ENCODE measurements around the gene TBC1D10A. TPM values are rescaled to one million over a fixed set of nuclear protein-coding genes. Genes with fewer than 3 reads are reported as not detected.

Gene TBC1D10A
- total and polyA plus RNA-seq, 4 donors: 16.7 to 45.5 (median 27.5) TPM

DNA sequence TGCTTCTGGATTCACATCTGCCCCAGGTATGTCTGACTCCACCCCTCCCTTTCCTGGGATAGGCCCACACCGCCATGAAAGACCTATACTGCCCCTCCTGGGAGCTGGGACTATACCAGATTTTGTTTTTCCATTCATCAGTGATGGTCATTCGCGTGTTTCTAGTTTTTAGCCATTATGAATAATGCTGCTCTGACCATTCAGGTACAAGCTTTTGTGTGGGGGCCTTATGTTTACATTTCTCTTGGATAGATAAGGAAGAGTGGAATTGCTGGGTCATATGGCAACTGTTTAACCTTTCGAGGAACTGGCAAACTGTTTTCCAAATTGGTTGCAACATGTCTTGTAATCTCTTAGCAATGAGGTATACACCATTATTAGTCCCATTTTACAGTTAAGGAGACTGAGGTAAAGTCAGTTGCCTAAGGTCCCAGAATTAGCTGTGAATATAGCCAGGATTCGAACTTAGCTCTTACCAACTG is 1.2 kb upstream of the TBC1D10A start:
- Histone ChIP-seq H3K27ac (ENCODE audit: low read depth in 1 of 2, low read length in 2 of 2) (no peak overlapping the region), H3K4me3 (ENCODE audit: low read length in 2 of 2) (no peak overlapping the region), H3K9me3 (ENCODE audit: control insufficient read depth, low read length) (no peaks in the 10 kb centered on the region), H3K36me3 (ENCODE audit: control insufficient read depth in 1 of 2, insufficient read depth in 2 of 2, low read length in 1 of 2) (no peaks in the 10 kb centered on the region), H3K27me3 (ENCODE audit: control insufficient read depth in 1 of 2, insufficient read depth in 2 of 2, low read length in 1 of 2) (no peaks in the 10 kb centered on the region), H3K4me1 (ENCODE audit: control insufficient read depth in 1 of 2, insufficient read depth in 2 of 2, low read length in 2 of 2) (no peaks in the 10 kb centered on the region)
- DNase-seq (no peak), ATAC-seq (ENCODE audit: low FRiP score) (no peak)
- 85% methylated on average over 5 of the region's 5 CpGs for WGBS, 2 donors
- intact Hi-C loops (cut with DNase I): loop anchor here (2.0 to 5.0 kb wide), 2 partner anchors 29 to 41 kb away; partner anchors contain the start of genes CASTOR1 (in 1 of the 2), CCDC157 (in 1 of the 2) and SF3A1 (in 1 of the 2)

DNA sequence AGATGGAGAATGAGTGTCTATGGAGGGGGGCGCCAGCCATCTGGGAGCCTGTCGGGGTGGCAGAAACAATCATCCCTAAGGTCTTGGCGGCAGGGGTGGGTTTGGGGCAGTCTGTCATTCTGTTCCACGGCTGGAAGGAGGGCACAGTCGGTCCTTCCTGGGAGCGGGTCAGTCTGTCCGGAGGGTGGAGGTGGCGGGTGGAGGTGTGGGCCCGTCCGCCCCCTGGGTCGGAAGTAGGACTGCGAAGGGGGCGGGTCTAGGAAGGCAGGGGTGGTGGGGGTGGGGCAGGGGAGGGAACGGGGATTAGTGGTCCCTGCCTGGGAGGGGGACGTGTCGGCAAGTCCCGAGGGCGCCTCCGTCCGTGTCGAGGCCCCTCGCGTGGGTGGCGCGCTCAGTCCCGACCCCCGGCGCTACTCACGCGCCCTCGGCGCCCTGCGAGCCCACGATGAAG is 461 bp downstream of the TBC1D10A start:
- intact Hi-C loops (cut with DNase I): loop anchor here (1.0 to 5.0 kb wide), 3 partner anchors 31 to 39 kb away; partner anchors contain the start of genes CASTOR1 (in 2 of the 2), CCDC157 (in 1 of the 2) and SF3A1 (in 1 of the 2)
- WGBS, 2 donors: 0% methylated on average over 26 to 34 of the region's 34 CpGs
- no peaks in the 10 kb centered on the region for H3K36me3 ChIP-seq (ENCODE audit: control insufficient read depth in 1 of 2, insufficient read depth in 2 of 2, low read length in 1 of 2)
- peaks cover 0 to 2% of the 10 kb centered on the region in 2 donors for H3K4me1 ChIP-seq (ENCODE audit: control insufficient read depth in 1 of 2, insufficient read depth in 2 of 2, low read length in 2 of 2)
- peak overlapping the region; percentile 33 to 91 for H3K27ac ChIP-seq (ENCODE audit: low read depth in 1 of 2, low read length in 2 of 2)
- H3K4me3 ChIP-seq (ENCODE audit: low read length in 2 of 2): peak overlapping the region; percentile 69 to 96
- ATAC-seq (ENCODE audit: low FRiP score): peak; percentile 71
- H3K9me3 ChIP-seq (ENCODE audit: control insufficient read depth, low read length): no peaks in the 10 kb centered on the region
- DNase-seq: peak in 1 of 2 donors; percentile 64
- no peaks in the 10 kb centered on the region for H3K27me3 ChIP-seq (ENCODE audit: control insufficient read depth in 1 of 2, insufficient read depth in 2 of 2, low read length in 1 of 2)

DNA sequence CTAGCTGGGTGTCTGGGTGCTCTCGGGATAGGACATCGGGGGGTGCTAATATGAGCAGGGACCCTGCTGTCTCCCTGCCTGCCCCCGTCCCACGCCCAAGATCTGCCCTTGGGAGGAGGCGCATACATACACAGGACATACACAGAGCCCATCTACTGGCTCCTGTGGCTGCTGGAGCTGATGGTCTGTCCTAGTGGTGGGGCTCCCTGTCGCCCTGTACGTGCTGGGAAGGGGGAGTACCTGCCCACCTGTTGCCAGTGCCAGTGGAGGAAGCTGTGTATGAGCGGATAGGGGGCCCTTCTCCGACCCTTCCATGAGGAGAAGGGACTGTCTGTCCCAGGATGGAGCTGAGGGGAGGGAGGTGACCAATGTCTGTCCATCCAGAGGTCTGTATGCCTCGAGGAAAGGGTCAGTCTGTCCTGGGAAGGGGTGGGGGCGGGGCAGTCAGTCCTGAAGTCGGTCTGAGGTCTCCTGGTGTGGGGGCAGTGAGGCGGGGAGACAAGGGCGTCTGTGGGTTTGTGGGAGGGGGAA is 952 bp downstream of the TBC1D10A start:
- Histone ChIP-seq H3K4me3 (ENCODE audit: low read length in 2 of 2) (peak overlapping the region; percentile 69 to 96), H3K27me3 (ENCODE audit: control insufficient read depth in 1 of 2, insufficient read depth in 2 of 2, low read length in 1 of 2) (no peaks in the 10 kb centered on the region), H3K4me1 (ENCODE audit: control insufficient read depth in 1 of 2, insufficient read depth in 2 of 2, low read length in 2 of 2) (peaks cover 0 to 2% of the 10 kb centered on the region in 2 donors), H3K36me3 (ENCODE audit: control insufficient read depth in 1 of 2, insufficient read depth in 2 of 2, low read length in 1 of 2) (no peaks in the 10 kb centered on the region), H3K27ac (ENCODE audit: low read depth in 1 of 2, low read length in 2 of 2) (peak overlapping the region in 1 of 2 donors; percentile 46), H3K9me3 (ENCODE audit: control insufficient read depth, low read length) (no peaks in the 10 kb centered on the region)
- intact Hi-C loops (cut with DNase I): loop anchor here (1.0 to 5.0 kb wide), 4 partner anchors 21 to 38 kb away; partner anchors contain the start of genes CASTOR1 (in 2 of the 2), CCDC157 (in 1 of the 2) and SF3A1 (in 1 of the 2)
- 20 to 22% methylated on average over 14 of the region's 14 CpGs for WGBS, 2 donors
- ATAC-seq (ENCODE audit: low FRiP score) (no peak), DNase-seq (peak in 1 of 2 donors; percentile 64)

DNA sequence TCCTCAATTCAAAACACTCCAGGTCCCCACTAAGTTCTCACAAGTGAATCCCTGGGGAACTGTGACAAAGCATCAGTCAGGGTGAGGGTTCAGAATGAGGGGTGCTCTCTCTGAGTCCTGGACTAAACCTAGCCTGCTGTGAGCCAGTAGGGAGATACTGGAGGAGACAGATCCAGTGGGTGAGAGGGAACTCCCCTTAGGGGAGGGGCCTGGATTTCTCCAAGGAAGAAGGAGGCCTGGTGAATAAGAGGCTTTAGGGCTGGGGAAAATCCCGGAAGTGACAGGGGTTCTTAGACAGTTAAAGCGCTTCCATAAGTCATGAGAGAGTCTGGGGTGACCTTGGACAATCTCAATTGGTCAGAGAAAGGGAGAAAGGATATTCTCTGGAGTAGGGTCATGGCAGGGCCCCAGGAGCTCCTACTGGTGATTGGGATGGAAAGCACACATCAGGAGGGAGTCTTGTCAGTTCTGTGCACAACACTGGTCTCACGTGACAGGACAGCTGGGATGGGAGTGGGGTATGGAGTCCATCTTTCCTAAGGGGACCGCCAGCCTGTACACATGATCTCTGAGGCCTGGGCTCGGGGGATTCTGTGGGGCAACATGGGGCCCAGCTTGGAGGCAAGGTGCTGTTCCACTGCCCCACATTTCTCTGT is 1.5 kb downstream of the TBC1D10A start:
- Histone ChIP-seq H3K4me3 (ENCODE audit: low read length in 2 of 2) (peak overlapping the region; percentile 69 to 96), H3K27me3 (ENCODE audit: control insufficient read depth in 1 of 2, insufficient read depth in 2 of 2, low read length in 1 of 2) (no peaks in the 10 kb centered on the region), H3K9me3 (ENCODE audit: control insufficient read depth, low read length) (no peaks in the 10 kb centered on the region), H3K4me1 (ENCODE audit: control insufficient read depth in 1 of 2, insufficient read depth in 2 of 2, low read length in 2 of 2) (peaks cover 0 to 2% of the 10 kb centered on the region in 2 donors), H3K36me3 (ENCODE audit: control insufficient read depth in 1 of 2, insufficient read depth in 2 of 2, low read length in 1 of 2) (no peaks in the 10 kb centered on the region), H3K27ac (ENCODE audit: low read depth in 1 of 2, low read length in 2 of 2) (peak overlapping the region in 1 of 2 donors; percentile 46)
- DNase-seq (peak; percentile 61 to 65), ATAC-seq (ENCODE audit: low FRiP score) (peak; percentile 60)
- intact Hi-C loops (cut with DNase I): loop anchor here (2.0 to 5.0 kb wide), 2 partner anchors 20 to 38 kb away; partner anchors contain the start of gene CASTOR1 (in 1 of the 2)
- 14 to 22% methylated on average over 5 of the region's 5 CpGs for WGBS, 2 donors

DNA sequence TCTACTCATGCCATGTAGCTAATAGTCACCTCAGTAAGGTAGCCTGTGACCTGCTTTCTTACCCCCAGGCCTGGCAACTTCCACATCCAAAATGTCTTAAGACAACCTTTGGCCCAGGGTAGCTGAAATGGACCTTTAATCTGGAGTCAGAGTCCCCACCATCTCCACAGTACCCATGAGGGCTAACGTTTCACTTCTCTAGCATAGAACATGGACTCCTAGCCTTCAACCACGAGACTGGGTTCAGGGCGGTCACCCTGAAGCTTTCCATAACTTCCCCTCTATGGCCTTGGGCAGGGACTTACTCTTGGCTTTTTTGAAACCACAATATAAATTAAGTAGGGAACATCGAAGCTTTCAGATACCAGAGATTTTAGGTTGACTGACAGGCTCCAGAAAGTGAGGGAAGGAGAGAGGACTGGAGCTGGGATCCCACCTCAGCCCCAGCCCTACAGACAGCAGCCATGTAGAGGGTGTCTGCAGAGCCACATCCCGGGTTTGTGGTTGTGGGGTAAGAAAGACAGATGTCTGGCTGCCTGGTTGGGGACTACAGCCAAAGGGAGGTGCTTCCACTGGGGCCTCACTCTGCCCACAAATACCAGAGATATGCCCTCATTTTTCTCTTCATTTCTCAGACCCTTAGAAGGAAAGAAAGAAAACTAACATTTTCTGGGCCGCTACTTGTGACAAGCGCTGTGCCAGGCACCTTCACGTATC is 2.6 kb downstream of the TBC1D10A start:
- WGBS, 2 donors: 3 to 7% methylated on average over 8 of the region's 8 CpGs
- DNase-seq (peak in 1 of 2 donors; percentile 68), ATAC-seq (ENCODE audit: low FRiP score) (peak; percentile 27)
- H3K4me1 ChIP-seq (ENCODE audit: control insufficient read depth in 1 of 2, insufficient read depth in 2 of 2, low read length in 2 of 2): peaks cover 0 to 2% of the 10 kb centered on the region in 2 donors
- H3K9me3 ChIP-seq (ENCODE audit: control insufficient read depth, low read length): no peaks in the 10 kb centered on the region
- no peak overlapping the region for H3K4me3 ChIP-seq (ENCODE audit: low read length in 2 of 2)
- H3K27ac ChIP-seq (ENCODE audit: low read depth in 1 of 2, low read length in 2 of 2): peak overlapping the region in 1 of 2 donors; percentile 53
- H3K36me3 ChIP-seq (ENCODE audit: control insufficient read depth in 1 of 2, insufficient read depth in 2 of 2, low read length in 1 of 2): no peaks in the 10 kb centered on the region
- intact Hi-C loops (cut with DNase I): loop anchor here in 1 of 2 donors (2.0 kb wide), 1 partner anchor 19 kb away; no protein-coding TSS in a partner anchor
- H3K27me3 ChIP-seq (ENCODE audit: control insufficient read depth in 1 of 2, insufficient read depth in 2 of 2, low read length in 1 of 2): no peaks in the 10 kb centered on the region

DNA sequence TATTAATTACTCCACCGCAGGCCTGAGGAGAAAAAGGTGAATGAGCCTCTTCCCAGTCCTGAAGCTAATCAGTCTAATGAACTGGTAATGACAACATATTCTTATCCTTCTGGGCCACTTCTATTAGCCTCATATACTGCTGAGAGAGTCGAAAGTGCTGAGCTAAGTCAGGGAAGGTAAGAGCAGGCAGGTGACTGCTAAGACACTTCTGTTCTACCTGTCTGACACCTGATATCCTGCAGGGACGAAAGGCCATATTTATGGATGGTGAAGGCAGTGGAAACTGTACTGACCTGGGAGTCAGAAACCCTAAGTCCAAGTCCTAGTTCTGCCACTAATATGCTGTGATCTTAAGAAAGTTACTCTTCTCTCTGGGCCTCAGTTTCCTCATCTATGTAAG is 3.5 kb downstream of the TBC1D10A start:
- DNase-seq: no peak
- WGBS, 2 donors: 92 to 94% methylated on average over 3 of the region's 3 CpGs
- H3K4me1 ChIP-seq (ENCODE audit: control insufficient read depth in 1 of 2, insufficient read depth in 2 of 2, low read length in 2 of 2): peaks cover 0 to 4% of the 10 kb centered on the region in 2 donors
- H3K27me3 ChIP-seq (ENCODE audit: control insufficient read depth in 1 of 2, insufficient read depth in 2 of 2, low read length in 1 of 2): no peaks in the 10 kb centered on the region
- no peaks in the 10 kb centered on the region for H3K9me3 ChIP-seq (ENCODE audit: control insufficient read depth, low read length)
- H3K27ac ChIP-seq (ENCODE audit: low read depth in 1 of 2, low read length in 2 of 2): peak overlapping the region in 1 of 2 donors; percentile 29
- no peak overlapping the region for H3K4me3 ChIP-seq (ENCODE audit: low read length in 2 of 2)
- H3K36me3 ChIP-seq (ENCODE audit: control insufficient read depth in 1 of 2, insufficient read depth in 2 of 2, low read length in 1 of 2): no peaks in the 10 kb centered on the region
- intact Hi-C loops (cut with DNase I): no loop called here
- ATAC-seq (ENCODE audit: low FRiP score): no peak

DNA sequence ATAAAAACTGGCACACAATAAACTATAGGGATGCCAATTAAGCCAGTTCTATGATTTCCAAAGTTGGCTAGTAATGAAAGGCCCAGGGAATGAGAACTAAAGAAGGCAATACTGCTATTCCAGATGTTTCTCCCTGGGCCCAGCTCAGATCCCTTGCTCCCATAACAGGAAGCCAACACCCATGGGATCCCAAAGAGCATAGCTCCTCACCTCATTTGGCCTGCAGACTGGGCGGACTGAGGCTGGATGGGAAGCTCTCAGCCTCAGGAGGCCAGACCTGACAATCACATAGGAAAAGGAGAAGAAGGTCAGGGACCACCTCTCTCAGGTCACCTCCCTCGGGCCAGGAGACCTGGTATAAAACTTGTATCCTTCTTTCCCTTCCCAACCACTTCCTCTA is 5.3 kb downstream of the TBC1D10A start:
- no peaks in the 10 kb centered on the region for H3K36me3 ChIP-seq (ENCODE audit: control insufficient read depth in 1 of 2, insufficient read depth in 2 of 2, low read length in 1 of 2)
- intact Hi-C loops (cut with DNase I): no loop called here
- ATAC-seq (ENCODE audit: low FRiP score): no peak
- 9 to 37% methylated on average over 2 of the region's 2 CpGs for WGBS, 2 donors
- H3K27ac ChIP-seq (ENCODE audit: low read depth in 1 of 2, low read length in 2 of 2): peak overlapping the region; percentile 31 to 62
- H3K9me3 ChIP-seq (ENCODE audit: control insufficient read depth, low read length): no peaks in the 10 kb centered on the region
- no peak for DNase-seq
- peaks cover 0 to 5% of the 10 kb centered on the region in 2 donors for H3K4me1 ChIP-seq (ENCODE audit: control insufficient read depth in 1 of 2, insufficient read depth in 2 of 2, low read length in 2 of 2)
- H3K27me3 ChIP-seq (ENCODE audit: control insufficient read depth in 1 of 2, insufficient read depth in 2 of 2, low read length in 1 of 2): no peaks in the 10 kb centered on the region
- H3K4me3 ChIP-seq (ENCODE audit: low read length in 2 of 2): no peak overlapping the region

DNA sequence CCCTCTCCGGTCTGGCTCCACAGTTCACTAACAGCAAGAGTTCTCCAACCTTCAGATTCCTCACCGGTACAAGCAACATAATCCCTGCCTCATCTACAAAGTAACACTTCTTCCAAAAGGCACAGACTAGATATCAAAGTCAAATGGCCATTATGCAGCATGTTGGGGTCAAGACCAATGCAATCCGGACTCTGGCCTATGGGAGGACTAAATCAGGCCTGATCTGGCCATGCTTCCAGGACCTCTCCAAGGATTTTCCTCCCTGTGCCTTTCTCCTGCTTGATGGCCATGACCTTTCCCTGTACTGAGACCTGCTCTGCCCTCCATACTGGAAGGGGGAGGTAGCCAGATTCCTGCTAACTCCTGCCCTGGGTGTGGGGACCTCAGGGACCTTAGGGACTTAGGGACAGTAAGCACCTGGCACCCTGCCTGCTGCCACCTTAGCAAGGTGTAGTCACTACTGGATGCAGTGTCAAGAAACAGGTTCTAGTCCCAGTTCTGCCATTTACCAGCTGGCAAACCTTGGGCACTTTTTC is 6.7 kb downstream of the TBC1D10A start:
- ATAC-seq (ENCODE audit: low FRiP score): no peak
- intact Hi-C loops (cut with DNase I): no loop called here
- Histone ChIP-seq H3K9me3 (ENCODE audit: control insufficient read depth, low read length) (no peaks in the 10 kb centered on the region), H3K4me1 (ENCODE audit: control insufficient read depth in 1 of 2, insufficient read depth in 2 of 2, low read length in 2 of 2) (peaks cover 0 to 6% of the 10 kb centered on the region in 2 donors), H3K4me3 (ENCODE audit: low read length in 2 of 2) (no peak overlapping the region), H3K27ac (ENCODE audit: low read depth in 1 of 2, low read length in 2 of 2) (no peak overlapping the region), H3K36me3 (ENCODE audit: control insufficient read depth in 1 of 2, insufficient read depth in 2 of 2, low read length in 1 of 2) (no peaks in the 10 kb centered on the region), H3K27me3 (ENCODE audit: control insufficient read depth in 1 of 2, insufficient read depth in 2 of 2, low read length in 1 of 2) (no peaks in the 10 kb centered on the region)
- 87 to 88% methylated on average over 3 of the region's 3 CpGs for WGBS, 2 donors
- DNase-seq: no peak

All from aorta (tissue), 5 donors.